ENCODE results near the gene RAET1G. TPM values are rescaled to one million over a fixed set of nuclear protein-coding genes. Genes with fewer than 3 reads are reported as not detected.
A peak's percentile ranks its signal among the peaks of the same experiment; 100 is the strongest.

Gene RAET1G
- total RNA-seq, 1 experiment from 2014 or later = 1.5 TPM

DNA sequence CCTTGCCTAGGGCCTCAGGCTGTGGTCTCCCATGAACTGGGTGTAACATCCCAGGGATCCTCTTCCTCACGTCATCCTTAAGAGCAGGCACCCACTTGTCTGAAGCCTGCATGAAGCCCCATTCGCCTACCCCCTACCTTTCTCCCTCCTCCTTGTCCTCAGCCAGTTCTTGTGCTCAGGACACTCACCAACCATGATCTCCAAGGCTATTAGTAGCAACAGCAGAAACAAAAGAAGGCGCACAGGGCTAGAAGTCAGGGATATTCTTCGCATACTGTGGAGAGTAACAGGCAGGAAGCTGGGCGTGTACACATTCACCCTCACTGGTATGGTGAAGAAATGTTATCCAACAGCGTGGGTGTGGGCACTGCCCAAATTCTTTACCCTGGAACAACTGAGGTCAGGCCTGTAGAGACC is 32.3 kb downstream of the RAET1G start:
- DNase-seq (no peak), ATAC-seq (peak; percentile 39)
- H3K27ac ChIP-seq (ENCODE audit: low read length) = no peak overlapping the region
- no peak overlapping the region for H3K9ac ChIP-seq (ENCODE audit: low read length)
- POLR2A ChIA-PET (ENCODE audit: unreplicated experiment) = no interaction called here
- H3K79me2 ChIP-seq (ENCODE audit: low read length) = no peaks in the 10 kb centered on the region
- peaks cover 19% of the 10 kb centered on the region for H3K4me1 ChIP-seq (ENCODE audit: insufficient read depth, low read length)
- no peak overlapping the region for H2AFZ ChIP-seq (ENCODE audit: low read length)
- no peaks in the 10 kb centered on the region for H3K9me2 ChIP-seq (replicated peaks; ENCODE audit: low read length)
- no TSS peak for BruUV-seq (replicated peaks)
- no peaks in the 10 kb centered on the region for H3K27me3 ChIP-seq (ENCODE audit: low read length)
- H3K4me2 ChIP-seq (ENCODE audit: low read length) = no peak overlapping the region
- H3K9me3 ChIP-seq (ENCODE audit: low read length) = no peaks in the 10 kb centered on the region
- CTCF ChIA-PET = no interaction called here
- H4K20me1 ChIP-seq (ENCODE audit: low read length) = no peaks in the 10 kb centered on the region
- H3F3A ChIP-seq (ENCODE audit: low read length, unreplicated experiment) = no peaks in the 10 kb centered on the region
- no peaks in the 10 kb centered on the region for H3K36me3 ChIP-seq (ENCODE audit: low read depth, low read length)
- H3K4me3 ChIP-seq (ENCODE audit: low read length) = no peak overlapping the region
- TF ChIP-seq EZH2phosphoT487 (IDR thresholded peaks at IDR 0.05; ENCODE audit: borderline replicate concordance, low read length) = no peak
- no peak for TF ChIP-seq EZH2 (IDR thresholded peaks at IDR 0.05; ENCODE audit: low read length, unreplicated experiment)
- TF ChIP-seq, protein P1, sequence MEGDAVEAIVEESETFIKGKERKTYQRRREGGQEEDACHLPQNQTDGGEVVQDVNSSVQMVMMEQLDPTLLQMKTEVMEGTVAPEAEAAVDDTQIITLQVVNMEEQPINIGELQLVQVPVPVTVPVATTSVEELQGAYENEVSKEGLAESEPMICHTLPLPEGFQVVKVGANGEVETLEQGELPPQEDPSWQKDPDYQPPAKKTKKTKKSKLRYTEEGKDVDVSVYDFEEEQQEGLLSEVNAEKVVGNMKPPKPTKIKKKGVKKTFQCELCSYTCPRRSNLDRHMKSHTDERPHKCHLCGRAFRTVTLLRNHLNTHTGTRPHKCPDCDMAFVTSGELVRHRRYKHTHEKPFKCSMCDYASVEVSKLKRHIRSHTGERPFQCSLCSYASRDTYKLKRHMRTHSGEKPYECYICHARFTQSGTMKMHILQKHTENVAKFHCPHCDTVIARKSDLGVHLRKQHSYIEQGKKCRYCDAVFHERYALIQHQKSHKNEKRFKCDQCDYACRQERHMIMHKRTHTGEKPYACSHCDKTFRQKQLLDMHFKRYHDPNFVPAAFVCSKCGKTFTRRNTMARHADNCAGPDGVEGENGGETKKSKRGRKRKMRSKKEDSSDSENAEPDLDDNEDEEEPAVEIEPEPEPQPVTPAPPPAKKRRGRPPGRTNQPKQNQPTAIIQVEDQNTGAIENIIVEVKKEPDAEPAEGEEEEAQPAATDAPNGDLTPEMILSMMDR (conservative IDR thresholded peaks at IDR 0.05; ENCODE audit: low read depth, low read length) = no peak
- intact Hi-C loops (cut with micrococcal nuclease) = no loop called here

DNA sequence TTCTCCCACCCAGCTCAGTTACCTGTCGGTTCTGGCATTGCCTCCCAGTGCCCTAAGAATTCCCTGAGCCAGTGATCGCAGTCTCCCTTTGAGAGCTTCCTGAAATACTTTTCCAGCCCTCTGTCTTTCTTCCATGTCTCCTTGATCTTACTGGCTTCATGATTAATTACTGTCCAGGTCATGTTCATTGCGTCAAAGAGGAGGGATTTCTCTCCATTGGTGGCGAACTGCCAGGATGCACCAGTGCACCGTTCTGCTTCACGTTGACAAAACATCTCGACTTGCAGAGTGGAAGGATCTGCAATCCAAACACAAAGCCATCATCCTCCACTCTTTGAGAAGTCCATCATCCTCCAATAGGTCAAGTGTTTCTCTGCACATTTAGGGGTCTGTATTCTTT is 33.6 kb downstream of the RAET1G start:
- no peak overlapping the region for H3K9ac ChIP-seq (ENCODE audit: low read length)
- H3K4me3 ChIP-seq (ENCODE audit: low read length) = no peak overlapping the region
- POLR2A ChIA-PET (ENCODE audit: unreplicated experiment) = interaction anchor here (0.5 kb wide), 1 partner anchor 67 kb away, joined by 15 read pairs; no protein-coding TSS in a partner anchor
- ATAC-seq (no peak), DNase-seq (no peak)
- H3K4me1 ChIP-seq (ENCODE audit: insufficient read depth, low read length) = 0 out of 2 replicates have a peak, but pooled peaks cover 8% of the 10 kb centered on the region
- no peak overlapping the region for H3K27ac ChIP-seq (ENCODE audit: low read length)
- no peaks in the 10 kb centered on the region for H3K36me3 ChIP-seq (ENCODE audit: low read depth, low read length)
- H3K27me3 ChIP-seq (ENCODE audit: low read length) = no peaks in the 10 kb centered on the region
- no peaks in the 10 kb centered on the region for H3K9me3 ChIP-seq (ENCODE audit: low read length)
- H3K4me2 ChIP-seq (ENCODE audit: low read length) = no peak overlapping the region
- H2AFZ ChIP-seq (ENCODE audit: low read length) = no peak overlapping the region
- intact Hi-C loops (cut with micrococcal nuclease) = no loop called here
- H3F3A ChIP-seq (ENCODE audit: low read length, unreplicated experiment) = no peaks in the 10 kb centered on the region
- CTCF ChIA-PET = no interaction called here
- H4K20me1 ChIP-seq (ENCODE audit: low read length) = no peaks in the 10 kb centered on the region
- BruUV-seq (replicated peaks) = no TSS peak
- H3K9me2 ChIP-seq (replicated peaks; ENCODE audit: low read length) = no peaks in the 10 kb centered on the region
- TF ChIP-seq, protein P1 (conservative IDR thresholded peaks at IDR 0.05; ENCODE audit: low read depth, low read length) = no peak
- TF ChIP-seq EZH2phosphoT487 (IDR thresholded peaks at IDR 0.05; ENCODE audit: borderline replicate concordance, low read length) (no peak), EZH2 (IDR thresholded peaks at IDR 0.05; ENCODE audit: low read length, unreplicated experiment) (no peak)
- no peaks in the 10 kb centered on the region for H3K79me2 ChIP-seq (ENCODE audit: low read length)

DNA sequence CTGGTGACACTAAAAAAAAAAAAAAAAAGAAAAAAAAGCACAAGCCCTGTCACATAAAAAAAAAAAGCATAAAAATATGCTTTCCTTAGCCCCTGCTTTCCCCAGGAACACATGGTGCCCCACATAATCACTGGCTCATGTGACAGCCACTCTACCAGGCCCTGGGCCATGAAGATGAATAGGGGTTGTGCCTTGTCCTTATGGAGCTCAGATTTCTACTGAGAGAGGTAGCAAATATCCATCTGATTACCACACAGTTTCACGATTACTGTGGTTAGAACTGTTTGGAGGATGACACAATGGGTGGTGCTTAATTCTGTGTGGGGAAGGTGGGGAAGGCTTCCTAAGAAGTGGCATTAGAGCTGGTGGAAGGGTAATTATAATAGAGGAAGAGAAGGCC is 34.3 kb downstream of the RAET1G start:
- ChIA-PET CTCF (no interaction called here), POLR2A (ENCODE audit: unreplicated experiment) (interaction anchor here (0.5 kb wide), 1 partner anchor 66 kb away, joined by 15 read pairs; no protein-coding TSS in a partner anchor)
- BruUV-seq (replicated peaks) = no TSS peak
- Histone ChIP-seq H3K79me2 (ENCODE audit: low read length) (no peaks in the 10 kb centered on the region), H3K4me2 (ENCODE audit: low read length) (no peak overlapping the region), H2AFZ (ENCODE audit: low read length) (no peak overlapping the region), H3K9me3 (ENCODE audit: low read length) (no peaks in the 10 kb centered on the region), H3K9ac (ENCODE audit: low read length) (no peak overlapping the region), H3K36me3 (ENCODE audit: low read depth, low read length) (no peaks in the 10 kb centered on the region), H3K4me1 (ENCODE audit: insufficient read depth, low read length) (0 out of 2 replicates have a peak, but pooled peaks cover 8% of the 10 kb centered on the region), H3K27me3 (ENCODE audit: low read length) (no peaks in the 10 kb centered on the region), H3K9me2 (replicated peaks; ENCODE audit: low read length) (no peaks in the 10 kb centered on the region), H3K27ac (ENCODE audit: low read length) (no peak overlapping the region), H4K20me1 (ENCODE audit: low read length) (no peaks in the 10 kb centered on the region), H3K4me3 (ENCODE audit: low read length) (no peak overlapping the region), H3F3A (ENCODE audit: low read length, unreplicated experiment) (no peaks in the 10 kb centered on the region)
- ATAC-seq = no peak
- DNase-seq = no peak
- TF ChIP-seq, protein P1 (conservative IDR thresholded peaks at IDR 0.05; ENCODE audit: low read depth, low read length) = no peak
- TF ChIP-seq EZH2 (IDR thresholded peaks at IDR 0.05; ENCODE audit: low read length, unreplicated experiment) (no peak), EZH2phosphoT487 (IDR thresholded peaks at IDR 0.05; ENCODE audit: borderline replicate concordance, low read length) (no peak)
- intact Hi-C loops (cut with micrococcal nuclease) = no loop called here

Measured in PC-3 (cell line).